Endothelial cell (in vitro differentiated cells): Measurements from ENCODE around the gene ADCY5. TPM values are rescaled to one million over a fixed set of nuclear protein-coding genes. Genes with fewer than 3 reads are reported as not detected.

Source experiments
- DNase-seq: peaks from one replicate; pipeline ENCODE4 v3.0.0; 2021; ENCODE audit warnings: low spot score
- H3K27ac Mint-ChIP-seq: one replicate; pipeline ENCODE4 v1.8.0; 2021; ENCODE audit warnings: mixed read lengths, inconsistent platforms; ENCODE audit not compliant: unreplicated experiment
- H3K27me3 Mint-ChIP-seq: one replicate; pipeline ENCODE4 v1.8.0; 2021; ENCODE audit warnings: mild to moderate bottlenecking, moderate library complexity, mixed read lengths, inconsistent platforms; ENCODE audit not compliant: unreplicated experiment
- H3K36me3 Mint-ChIP-seq: one replicate; pipeline ENCODE4 v1.8.0; 2021; ENCODE audit warnings: mild to moderate bottlenecking, low read depth, mixed read lengths, inconsistent platforms; ENCODE audit not compliant: unreplicated experiment
- H3K4me1 Mint-ChIP-seq: one replicate; pipeline ENCODE4 v1.8.0; 2021; ENCODE audit warnings: mild to moderate bottlenecking, mixed read lengths, inconsistent platforms; ENCODE audit not compliant: unreplicated experiment
- H3K4me3 Mint-ChIP-seq: one replicate; pipeline ENCODE4 v1.8.0; 2021; ENCODE audit warnings: mild to moderate bottlenecking, mixed read lengths, inconsistent platforms; ENCODE audit not compliant: unreplicated experiment
- H3K9me3 Mint-ChIP-seq: one replicate; pipeline ENCODE4 v1.8.0; 2021; ENCODE audit warnings: mixed read lengths, inconsistent platforms; ENCODE audit not compliant: unreplicated experiment
- CTCF ChIP-seq: fragments of 200-600 bp; sonication (generic); IDR thresholded peaks from one replicate; pipeline ENCODE4 v1.5.0; 2021; ENCODE audit warnings: antibody characterized with exemption; ENCODE audit not compliant: unreplicated experiment
- total RNA-seq: library from RNA; stranded (reverse); fragmentation: NEBNext Ultra II Directional; extraction: Animal tissue kit (Norgen Biotek cat#: 25700); gene quantifications from one replicate; pipeline ENCODE4 v1.2.1, GENCODE V29; 2021; ENCODE audit not compliant: unreplicated experiment

ADCY5 gene
- total RNA-seq, 1 donor from 2014 or later, result 1.0 TPM

- Mint-ChIP-seq H3K4me3 (no peak overlapping the region), H3K27me3 (peaks cover 20% of the 10 kb centered on the region), H3K27ac (peak overlapping the region; percentile 16), H3K9me3 (no peaks in the 10 kb centered on the region), H3K4me1 (peaks cover 13% of the 10 kb centered on the region), H3K36me3 (peaks cover 3% of the 10 kb centered on the region)
- DNase-seq, result no peak
- no peak for TF ChIP-seq CTCF
These were observed 99.7 kb downstream of the ADCY5 start for GRCh38 chr3:123349201-123349535.

GRCh38 chr3:123348471-123349200, 100.3 kb downstream of the ADCY5 start:
- Mint-ChIP-seq H3K36me3 (peaks cover 3% of the 10 kb centered on the region), H3K27me3 (peaks cover 19% of the 10 kb centered on the region), H3K9me3 (no peaks in the 10 kb centered on the region), H3K27ac (peak overlapping the region; percentile 43), H3K4me1 (peaks cover 13% of the 10 kb centered on the region), H3K4me3 (no peak overlapping the region)
- no peak for DNase-seq
- no peak for TF ChIP-seq CTCF

GRCh38 chr3:123347691-123348264, 101.1 kb downstream of the ADCY5 start:
- no peak overlapping the region for H3K27ac Mint-ChIP-seq

GRCh38 chr3:123347205-123347604, 101.7 kb downstream of the ADCY5 start:
- no peak for TF ChIP-seq CTCF
- peaks cover 19% of the 10 kb centered on the region for H3K27me3 Mint-ChIP-seq
- H3K4me3 Mint-ChIP-seq, result no peak overlapping the region
- peaks cover 13% of the 10 kb centered on the region for H3K4me1 Mint-ChIP-seq
- peaks cover 3% of the 10 kb centered on the region for H3K36me3 Mint-ChIP-seq
- H3K9me3 Mint-ChIP-seq, result no peaks in the 10 kb centered on the region
- no peak for DNase-seq
- H3K27ac Mint-ChIP-seq, result no peak overlapping the region

More at GRCh38 chr3:123347691-123348264, 101.1 kb downstream of the ADCY5 start:
- Mint-ChIP-seq H3K9me3 (no peaks in the 10 kb centered on the region), H3K4me1 (peaks cover 13% of the 10 kb centered on the region), H3K27me3 (peaks cover 19% of the 10 kb centered on the region), H3K36me3 (peaks cover 3% of the 10 kb centered on the region), H3K4me3 (no peak overlapping the region)
- TF ChIP-seq CTCF, result no peak
- no peak for DNase-seq

GRCh38 chr3:123346021-123346420, 102.9 kb downstream of the ADCY5 start:
- Mint-ChIP-seq H3K9me3 (no peaks in the 10 kb centered on the region), H3K27ac (no peak overlapping the region), H3K4me3 (no peak overlapping the region), H3K36me3 (peaks cover 3% of the 10 kb centered on the region), H3K27me3 (peaks cover 16% of the 10 kb centered on the region), H3K4me1 (peaks cover 13% of the 10 kb centered on the region)
- no peak for TF ChIP-seq CTCF
- no peak for DNase-seq
